ENCODE results near the gene SLC25A21.

The SLC25A21 gene

GRCh38 chr14:36857136-36857535 lies 315.3 kb downstream of the SLC25A21 start:
- peak; percentile 79 for DNase-seq

GRCh38 chr14:36856095-36856878 lies 316.1 kb downstream of the SLC25A21 start:
- DNase-seq = peak; percentile 81

- no peak for DNase-seq
These were observed 317.0 kb downstream of the SLC25A21 start for GRCh38 chr14:36855396-36855795.

- DNase-seq = no peak
These were observed 319.3 kb downstream of the SLC25A21 start for GRCh38 chr14:36852981-36853691.

GRCh38 chr14:36848213-36848612 lies 324.2 kb downstream of the SLC25A21 start:
- no peak for DNase-seq

GRCh38 chr14:36847366-36847765 lies 325.0 kb downstream of the SLC25A21 start:
- DNase-seq = no peak

- DNase-seq = no peak
These were observed 326.9 kb downstream of the SLC25A21 start for GRCh38 chr14:36845356-36846012.

- DNase-seq = no peak
These were observed 327.8 kb downstream of the SLC25A21 start for GRCh38 chr14:36844443-36845195.

GRCh38 chr14:36843410-36843809 lies 329.0 kb downstream of the SLC25A21 start:
- no peak for DNase-seq

GRCh38 chr14:36835128-36835527 lies 337.3 kb downstream of the SLC25A21 start:
- no peak for DNase-seq

GRCh38 chr14:36834293-36834692 lies 338.1 kb downstream of the SLC25A21 start:
- no peak for DNase-seq

GRCh38 chr14:36829547-36829946 lies 342.9 kb downstream of the SLC25A21 start:
- no peak for DNase-seq

- DNase-seq = no peak
These were observed 344.5 kb downstream of the SLC25A21 start for GRCh38 chr14:36827861-36828260.

- no peak for DNase-seq
These were observed 345.8 kb downstream of the SLC25A21 start for GRCh38 chr14:36826614-36827013.

- no peak for DNase-seq
These were observed 347.6 kb downstream of the SLC25A21 start for GRCh38 chr14:36824854-36825253.

GRCh38 chr14:36823651-36824050 lies 348.8 kb downstream of the SLC25A21 start:
- no peak for DNase-seq

GRCh38 chr14:36822685-36823084 lies 349.7 kb downstream of the SLC25A21 start:
- no peak for DNase-seq

- no peak for DNase-seq
These were observed 351.5 kb downstream of the SLC25A21 start for GRCh38 chr14:36820901-36821300.

GRCh38 chr14:36820111-36820709 lies 352.2 kb downstream of the SLC25A21 start:
- DNase-seq = no peak

GRCh38 chr14:36818794-36819384 lies 353.5 kb downstream of the SLC25A21 start:
- no peak for DNase-seq

- no peak for DNase-seq
These were observed 354.2 kb downstream of the SLC25A21 start for GRCh38 chr14:36818246-36818645.

All from NCI-H774 (cell line).